Left lung (tissue), 10 donors: Measurements from ENCODE around the gene LDLR. TPM values are rescaled to one million over a fixed set of nuclear protein-coding genes. Genes with fewer than 3 reads are reported as not detected.
A peak's percentile ranks its signal among the peaks of the same experiment; 100 is the strongest.
"Not testable (repeated sequence)": the region's sequence is repeated elsewhere in the genome, so short reads cannot be mapped to it uniquely, and the experiment has no call there.

ENCODE experiments used
- ATAC-seq: fragments of 200-7000 bp; cut with Tn5 transposase; one replicate; pipeline ENCODE4 v1.9.1; 2020; ENCODE audit warnings: moderate library complexity
- DNase-seq, 4 donors: peaks; one replicate each; pipeline ENCODE4 v3.0.0-alpha.2; 2013 to 2020
- H3K27ac ChIP-seq, 2 donors: fragments of 200-600 bp; sonication (generic) in 1 of 2; one replicate each; pipeline versions ENCODE4 v1.5.0 to v1.8.0; 2020 to 2021
- H3K27me3 ChIP-seq, 2 donors: fragments of 200-600 bp; sonication (generic) in 1 of 2; one replicate each; pipeline versions ENCODE4 v1.5.0 to v1.8.0; 2020 to 2021
- H3K36me3 ChIP-seq, 2 donors: fragments of 200-600 bp; sonication (generic) in 1 of 2; one replicate each; pipeline versions ENCODE4 v1.5.0 to v1.8.0; 2020 to 2021
- H3K4me1 ChIP-seq, 2 donors: fragments of 200-600 bp; one replicate each; pipeline ENCODE4 v1.8.0; 2021
- H3K4me3 ChIP-seq, 2 donors: fragments of 200-600 bp; sonication (generic) in 1 of 2; one replicate each; pipeline versions ENCODE4 v1.5.0 to v1.8.0; 2020 to 2021; ENCODE audit warnings: mild to moderate bottlenecking in 1 of 2
- H3K9me3 ChIP-seq, 2 donors: fragments of 200-600 bp; sonication (generic) in 1 of 2; one replicate each; pipeline versions ENCODE4 v1.5.0 to v1.8.0; 2020 to 2021
- CTCF ChIP-seq, 2 donors: fragments of 200-600 bp; sonication (generic) in 1 of 2; IDR thresholded peaks; one replicate each; pipeline versions ENCODE4 v1.5.0 to v1.8.0; 2021; ENCODE audit warnings: antibody characterized with exemption in 2 of 2
- intact Hi-C, 2 donors: fragments of 100-400 bp; cut with DNase I; formaldehyde crosslinking; loops; one replicate each; pipeline versions ENCODE4 v1.11.2 to v1.14.2; 2022
- polyA plus RNA-seq, 6 donors: library from polyadenylated mRNA; unstranded; fragments of 120-200 nt; gene quantifications; one replicate each; pipeline ENCODE4 v1.2.1, GENCODE V29; 2013; ENCODE audit not compliant: insufficient read length in 6 of 6
- total RNA-seq, 2 donors: library from RNA; stranded (reverse); fragmentation: NEBNext Ultra II Directional; extraction: Animal tissue kit (Norgen Biotek cat#: 25700); gene quantifications; one replicate each; pipeline ENCODE4 v1.2.1, GENCODE V29; 2021
- donor health status: DM: no; HTN: yes; CAD: no.
- donor health status: DM: no; HTN: no; CAD: no.

LDLR gene
- total and polyA plus RNA-seq, 8 donors = 10.4 to 310 (median 29.6) TPM

- no peak for TF ChIP-seq CTCF (IDR thresholded peaks at IDR 0.05)
- Histone ChIP-seq H3K27ac (peak overlapping the region; percentile 98 to 99), H3K4me3 (peak overlapping the region; percentile 57 to 75), H3K4me1 (peaks cover 30 to 64% of the 10 kb centered on the region in 2 donors), H3K9me3 (no peaks in the 10 kb centered on the region), H3K36me3 (peaks cover 0 to 4% of the 10 kb centered on the region in 2 donors), H3K27me3 (no peaks in the 10 kb centered on the region)
- no peak for ATAC-seq
- peak in 1 of 4 donors; percentile 78 for DNase-seq
- intact Hi-C loops = no loop called here
These were observed 583 bp upstream of the LDLR start for GRCh38 chr19:11088506-11089253.

GRCh38 chr19:11090014-11090263 lies 676 bp downstream of the LDLR start:
- H3K9me3 ChIP-seq, intact Hi-C loops, DNase-seq, H3K27me3 ChIP-seq: not testable (repeated sequence)
- peaks cover 39 to 75% of the 10 kb centered on the region in 2 donors for H3K4me1 ChIP-seq
- H3K36me3 ChIP-seq = peaks cover 0 to 15% of the 10 kb centered on the region in 2 donors
- peak overlapping the region; percentile 98 to 99 for H3K27ac ChIP-seq
- H3K4me3 ChIP-seq = peak overlapping the region; percentile 57 to 75
- peak; percentile 0 for ATAC-seq

DNA sequence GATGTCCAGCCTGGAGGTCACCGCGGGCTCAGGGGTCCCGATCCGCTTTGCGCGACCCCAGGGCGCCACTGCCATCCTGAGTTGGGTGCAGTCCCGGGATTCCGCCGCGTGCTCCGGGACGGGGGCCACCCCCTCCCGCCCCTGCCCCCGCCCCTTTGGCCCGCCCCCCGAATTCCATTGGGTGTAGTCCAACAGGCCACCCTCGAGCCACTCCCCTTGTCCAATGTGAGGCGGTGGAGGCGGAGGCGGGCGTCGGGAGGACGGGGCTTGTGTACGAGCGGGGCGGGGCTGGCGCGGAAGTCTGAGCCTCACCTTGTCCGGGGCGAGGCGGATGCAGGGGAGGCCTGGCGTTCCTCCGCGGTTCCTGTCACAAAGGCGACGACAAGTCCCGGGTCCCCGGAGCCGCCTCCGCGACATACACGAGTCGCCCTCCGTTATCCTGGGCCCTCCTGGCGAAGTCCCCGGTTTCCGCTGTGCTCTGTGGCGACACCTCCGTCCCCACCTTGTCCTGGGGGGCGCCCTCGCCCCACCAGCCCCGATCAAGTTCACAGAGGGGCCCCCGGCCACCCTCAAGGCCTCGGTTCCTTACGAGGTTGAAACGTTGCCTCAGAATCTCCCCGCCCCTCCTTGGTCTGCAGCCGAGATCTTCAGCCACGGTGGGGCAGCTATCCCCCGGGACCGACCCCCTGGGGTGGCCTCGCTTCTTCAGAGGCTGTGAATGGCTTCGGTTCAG lies 1.2 kb downstream of the LDLR start:
- Histone ChIP-seq H3K4me1 (peaks cover 37 to 75% of the 10 kb centered on the region in 2 donors), H3K9me3 (no peaks in the 10 kb centered on the region), H3K36me3 (peaks cover 0 to 19% of the 10 kb centered on the region in 2 donors), H3K27me3 (no peaks in the 10 kb centered on the region), H3K27ac (peak overlapping the region; percentile 98 to 99), H3K4me3 (peak overlapping the region; percentile 57 to 75)
- TF ChIP-seq CTCF (IDR thresholded peaks at IDR 0.05) = no peak
- intact Hi-C loops = no loop called here
- ATAC-seq (peak; percentile 76), DNase-seq (peak; percentile 87 to 99 (median 98))

GRCh38 chr19:11090997-11091702 lies 1.9 kb downstream of the LDLR start:
- Histone ChIP-seq H3K9me3 (no peaks in the 10 kb centered on the region), H3K4me3 (peak overlapping the region; percentile 57 to 75), H3K27ac (peak overlapping the region; percentile 98 to 99), H3K27me3 (no peaks in the 10 kb centered on the region), H3K4me1 (peaks cover 39 to 75% of the 10 kb centered on the region in 2 donors), H3K36me3 (peaks cover 0 to 26% of the 10 kb centered on the region in 2 donors)
- intact Hi-C loops = no loop called here
- no peak for TF ChIP-seq CTCF (IDR thresholded peaks at IDR 0.05)
- peak in 1 of 4 donors; percentile 22 for DNase-seq
- no peak for ATAC-seq

DNA sequence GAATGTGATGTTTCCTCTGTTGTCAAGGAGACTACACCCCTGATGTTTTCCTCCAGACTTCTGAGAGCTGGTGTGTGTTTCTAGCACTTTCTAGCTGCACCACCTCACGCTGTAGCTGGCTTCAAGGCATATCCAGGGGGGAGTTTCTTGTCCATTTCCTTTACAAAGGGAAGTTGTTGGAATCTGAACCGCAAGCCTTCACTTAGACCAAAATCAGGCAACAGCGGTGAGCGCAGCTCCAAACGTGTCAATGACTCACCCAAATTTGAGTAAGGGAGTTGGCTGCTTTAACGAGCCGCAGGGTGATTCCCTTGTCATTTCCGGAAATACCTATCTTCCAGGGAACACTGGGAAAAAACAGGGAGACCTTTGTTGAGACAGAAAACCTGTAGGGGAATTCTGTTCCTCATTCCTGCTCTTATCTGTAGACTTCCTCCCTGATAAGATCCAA lies 2.5 kb downstream of the LDLR start:
- Histone ChIP-seq H3K4me3 (peak overlapping the region; percentile 57 to 75), H3K27ac (peak overlapping the region; percentile 98 to 99), H3K9me3 (no peaks in the 10 kb centered on the region), H3K36me3 (peaks cover 0 to 32% of the 10 kb centered on the region in 2 donors), H3K4me1 (peaks cover 45 to 79% of the 10 kb centered on the region in 2 donors), H3K27me3 (no peaks in the 10 kb centered on the region)
- TF ChIP-seq CTCF (IDR thresholded peaks at IDR 0.05) = no peak
- intact Hi-C loops = no loop called here
- peak; percentile 0 for ATAC-seq
- peak in 3 of 4 donors; percentile 62 to 86 (median 62) for DNase-seq
